ENCODE data around the gene NDUFA11. TPM values are rescaled to one million over a fixed set of nuclear protein-coding genes. Genes with fewer than 3 reads are reported as not detected.

The NDUFA11 gene
- total and polyA plus RNA-seq, 3 experiments from 2014 or later: 216 to 399 (median 232) TPM

GRCh38 chr19:5948752-5949564 lies 45.4 kb upstream of the NDUFA11 start:
- Mint-ChIP-seq H3K4me1 (peaks cover 80 to 90% (median 85%) of the 10 kb centered on the region in 3 donors), H3K4me3 (peak overlapping the region; percentile 9 to 76 (median 74)), H3K9me3 (no peaks in the 10 kb centered on the region), H3K27me3 (peaks cover 0 to 1% of the 10 kb centered on the region in 2 donors), H3K36me3 (peaks cover 3 to 43% (median 5%) of the 10 kb centered on the region in 3 donors), H3K27ac (peak overlapping the region; percentile 62 to 98 (median 94))
- Histone ChIP-seq H3K9me3 (ENCODE audit: low read length) (no peaks in the 10 kb centered on the region), H3K4me3 (ENCODE audit: low read length) (peak overlapping the region; percentile 39), H3K27me3 (ENCODE audit: insufficient read depth, low read length, poor library complexity, severe bottlenecking) (no peaks in the 10 kb centered on the region), H3K4me1 (ENCODE audit: insufficient read depth, low read length) (peaks cover 80% of the 10 kb centered on the region), H3K36me3 (ENCODE audit: insufficient read depth, low read length) (peaks cover 6% of the 10 kb centered on the region), H3K27ac (ENCODE audit: low read depth, low read length) (peak overlapping the region; percentile 13)
- CTCF ChIA-PET: interaction anchor here (0.9 to 3.8 kb wide), 4 partner anchors 13 to 26 kb away, joined by 3 to 13 read pairs (median 4); no protein-coding TSS in a partner anchor
- POLR2A ChIA-PET: interaction anchor here (2.2 kb wide), 1 partner anchor 13 kb away, joined by 5 read pairs; no protein-coding TSS in a partner anchor
- no peak for DNase-seq

GRCh38 chr19:5947435-5947834 lies 43.8 kb upstream of the NDUFA11 start:
- no peak for DNase-seq
- Mint-ChIP-seq H3K4me1 (peaks cover 67 to 86% (median 70%) of the 10 kb centered on the region in 3 donors), H3K9me3 (no peaks in the 10 kb centered on the region), H3K27ac (peak overlapping the region in 7 of 8 donors; percentile 68 to 88 (median 83)), H3K4me3 (peak overlapping the region in 2 of 7 donors; percentile 37 to 59), H3K27me3 (peaks cover 0 to 1% of the 10 kb centered on the region in 2 donors), H3K36me3 (peaks cover 3 to 49% (median 5%) of the 10 kb centered on the region in 3 donors)
- POLR2A ChIA-PET: no interaction called here
- H3K27me3 ChIP-seq (ENCODE audit: insufficient read depth, low read length, poor library complexity, severe bottlenecking): no peaks in the 10 kb centered on the region
- no peak overlapping the region for H3K4me3 ChIP-seq (ENCODE audit: low read length)
- H3K4me1 ChIP-seq (ENCODE audit: insufficient read depth, low read length): peaks cover 65% of the 10 kb centered on the region
- H3K9me3 ChIP-seq (ENCODE audit: low read length): no peaks in the 10 kb centered on the region
- CTCF ChIA-PET: interaction anchor here (3.8 kb wide), 1 partner anchor 20 kb away, joined by 13 read pairs; no protein-coding TSS in a partner anchor
- H3K36me3 ChIP-seq (ENCODE audit: insufficient read depth, low read length): peaks cover 6% of the 10 kb centered on the region
- H3K27ac ChIP-seq (ENCODE audit: low read depth, low read length): no peak overlapping the region

- Mint-ChIP-seq H3K4me1 (peaks cover 32 to 51% (median 34%) of the 10 kb centered on the region in 3 donors), H3K9me3 (no peaks in the 10 kb centered on the region), H3K27ac (peak overlapping the region in 2 of 8 donors; percentile 47 to 81), H3K36me3 (peaks cover 5 to 64% (median 5%) of the 10 kb centered on the region in 3 donors), H3K27me3 (no peaks in the 10 kb centered on the region), H3K4me3 (no peak overlapping the region)
- Histone ChIP-seq H3K4me3 (ENCODE audit: low read length) (no peak overlapping the region), H3K4me1 (ENCODE audit: insufficient read depth, low read length) (peaks cover 27% of the 10 kb centered on the region), H3K9me3 (ENCODE audit: low read length) (no peaks in the 10 kb centered on the region), H3K27ac (ENCODE audit: low read depth, low read length) (no peak overlapping the region), H3K36me3 (ENCODE audit: insufficient read depth, low read length) (peaks cover 26% of the 10 kb centered on the region), H3K27me3 (ENCODE audit: insufficient read depth, low read length, poor library complexity, severe bottlenecking) (no peaks in the 10 kb centered on the region)
- ChIA-PET CTCF (no interaction called here), POLR2A (no interaction called here)
- no peak for DNase-seq
Observed at GRCh38 chr19:5943623-5944022, 40.0 kb upstream of the NDUFA11 start.

GRCh38 chr19:5943045-5943444 lies 39.5 kb upstream of the NDUFA11 start:
- H3K4me1 Mint-ChIP-seq: peaks cover 28 to 45% (median 30%) of the 10 kb centered on the region in 3 donors
- peaks cover 21% of the 10 kb centered on the region for H3K4me1 ChIP-seq (ENCODE audit: insufficient read depth, low read length)
- no peaks in the 10 kb centered on the region for H3K27me3 Mint-ChIP-seq
- POLR2A ChIA-PET: interaction anchor here (0.6 kb wide), 1 partner anchor 10 kb away, joined by 4 read pairs; no protein-coding TSS in a partner anchor
- H3K4me3 ChIP-seq (ENCODE audit: low read length): no peak overlapping the region
- no peaks in the 10 kb centered on the region for H3K9me3 ChIP-seq (ENCODE audit: low read length)
- H3K9me3 Mint-ChIP-seq: no peaks in the 10 kb centered on the region
- no peak for DNase-seq
- peaks cover 5 to 64% (median 5%) of the 10 kb centered on the region in 3 donors for H3K36me3 Mint-ChIP-seq
- no peak overlapping the region for H3K4me3 Mint-ChIP-seq
- H3K27ac Mint-ChIP-seq: peak overlapping the region in 1 of 8 donors; percentile 51
- H3K36me3 ChIP-seq (ENCODE audit: insufficient read depth, low read length): peaks cover 26% of the 10 kb centered on the region
- no peaks in the 10 kb centered on the region for H3K27me3 ChIP-seq (ENCODE audit: insufficient read depth, low read length, poor library complexity, severe bottlenecking)
- CTCF ChIA-PET: no interaction called here
- no peak overlapping the region for H3K27ac ChIP-seq (ENCODE audit: low read depth, low read length)

- no peak overlapping the region for H3K27ac ChIP-seq (ENCODE audit: low read depth, low read length)
- Mint-ChIP-seq H3K4me1 (peaks cover 18 to 39% (median 21%) of the 10 kb centered on the region in 3 donors), H3K36me3 (peaks cover 5 to 72% (median 5%) of the 10 kb centered on the region in 3 donors), H3K27ac (peak overlapping the region in 1 of 8 donors; percentile 73), H3K27me3 (no peaks in the 10 kb centered on the region), H3K9me3 (no peaks in the 10 kb centered on the region), H3K4me3 (no peak overlapping the region)
- H3K4me3 ChIP-seq (ENCODE audit: low read length): no peak overlapping the region
- CTCF ChIA-PET: interaction anchor here (0.6 kb wide), 1 partner anchor 281 kb away, joined by 3 read pairs; no protein-coding TSS in a partner anchor
- no peak for DNase-seq
- peaks cover 30% of the 10 kb centered on the region for H3K36me3 ChIP-seq (ENCODE audit: insufficient read depth, low read length)
- no peaks in the 10 kb centered on the region for H3K27me3 ChIP-seq (ENCODE audit: insufficient read depth, low read length, poor library complexity, severe bottlenecking)
- no peaks in the 10 kb centered on the region for H3K9me3 ChIP-seq (ENCODE audit: low read length)
- peaks cover 7% of the 10 kb centered on the region for H3K4me1 ChIP-seq (ENCODE audit: insufficient read depth, low read length)
- POLR2A ChIA-PET: no interaction called here
Observed at GRCh38 chr19:5941673-5942072, 38.1 kb upstream of the NDUFA11 start.

- no peak for DNase-seq
- no peaks in the 10 kb centered on the region for H3K4me1 ChIP-seq (ENCODE audit: insufficient read depth, low read length)
- ChIA-PET CTCF (no interaction called here), POLR2A (no interaction called here)
- Mint-ChIP-seq H3K36me3 (peaks cover 4 to 74% (median 6%) of the 10 kb centered on the region in 3 donors), H3K27ac (peak overlapping the region in 1 of 8 donors; percentile 23), H3K4me1 (peaks cover 9 to 31% (median 12%) of the 10 kb centered on the region in 3 donors), H3K9me3 (no peaks in the 10 kb centered on the region), H3K4me3 (no peak overlapping the region), H3K27me3 (no peaks in the 10 kb centered on the region)
- H3K9me3 ChIP-seq (ENCODE audit: low read length): no peaks in the 10 kb centered on the region
- H3K27ac ChIP-seq (ENCODE audit: low read depth, low read length): no peak overlapping the region
- H3K27me3 ChIP-seq (ENCODE audit: insufficient read depth, low read length, poor library complexity, severe bottlenecking): no peaks in the 10 kb centered on the region
- H3K4me3 ChIP-seq (ENCODE audit: low read length): no peak overlapping the region
- peaks cover 41% of the 10 kb centered on the region for H3K36me3 ChIP-seq (ENCODE audit: insufficient read depth, low read length)
Observed at GRCh38 chr19:5940260-5941208, 36.9 kb upstream of the NDUFA11 start.

- Mint-ChIP-seq H3K27me3 (no peaks in the 10 kb centered on the region), H3K4me1 (peaks cover 0 to 8% (median 0%) of the 10 kb centered on the region in 3 donors), H3K4me3 (no peak overlapping the region), H3K9me3 (no peaks in the 10 kb centered on the region), H3K27ac (peak overlapping the region in 4 of 8 donors; percentile 21 to 68 (median 28)), H3K36me3 (peaks cover 0 to 80% (median 4%) of the 10 kb centered on the region in 3 donors)
- Histone ChIP-seq H3K9me3 (ENCODE audit: low read length) (no peaks in the 10 kb centered on the region), H3K36me3 (ENCODE audit: insufficient read depth, low read length) (peaks cover 40% of the 10 kb centered on the region), H3K4me3 (ENCODE audit: low read length) (no peak overlapping the region), H3K27me3 (ENCODE audit: insufficient read depth, low read length, poor library complexity, severe bottlenecking) (no peaks in the 10 kb centered on the region), H3K27ac (ENCODE audit: low read depth, low read length) (no peak overlapping the region), H3K4me1 (ENCODE audit: insufficient read depth, low read length) (no peaks in the 10 kb centered on the region)
- no peak for DNase-seq
- ChIA-PET POLR2A (no interaction called here), CTCF (interaction anchor here (1.0 kb wide), 1 partner anchor 14 kb away, joined by 3 read pairs; no protein-coding TSS in a partner anchor)
Observed at GRCh38 chr19:5937550-5937949, 34.0 kb upstream of the NDUFA11 start.

Data from CD8-positive, alpha-beta memory T cell (primary cell).